Heart right ventricle (tissue), 16 donors: ENCODE measurements around the gene FILIP1L. TPM values are rescaled to one million over a fixed set of nuclear protein-coding genes. Genes with fewer than 3 reads are reported as not detected.

ENCODE experiments used
- ATAC-seq, 8 donors: fragments of 200-7000 bp; cut with Tn5 transposase; one replicate each; pipeline ENCODE4 v1.9.1; 2020; ENCODE audit warnings: mild to moderate bottlenecking in 8 of 8, moderate library complexity in 8 of 8, moderate number of reproducible peaks in 1 of 8
- DNase-seq, 2 donors: peaks; one replicate each; pipeline ENCODE4 v3.0.0-alpha.2; 2020
- H3K27ac ChIP-seq, 10 donors: fragments of 200-600 bp; sonication (generic) in 2 of 10; one replicate each; pipeline versions ENCODE4 v1.5.0 to v1.8.0; 2020 to 2022; ENCODE audit warnings: mild to moderate bottlenecking in 3 of 10
- H3K27me3 ChIP-seq, 7 donors: fragments of 200-600 bp; one replicate each; pipeline ENCODE4 v1.8.0; 2021 to 2022; ENCODE audit warnings: mild to moderate bottlenecking in 2 of 7
- H3K36me3 ChIP-seq, 9 donors: fragments of 200-600 bp; sonication (generic) in 1 of 9; one replicate each; pipeline versions ENCODE4 v1.5.0 to v1.8.0; 2020 to 2022; ENCODE audit warnings: mild to moderate bottlenecking in 2 of 9
- H3K4me1 ChIP-seq, 9 donors: fragments of 200-600 bp; sonication (generic) in 1 of 9; one replicate each; pipeline versions ENCODE4 v1.5.0 to v1.8.0; 2020 to 2022; ENCODE audit warnings: mild to moderate bottlenecking in 4 of 9
- H3K4me3 ChIP-seq, 10 donors: fragments of 200-600 bp; sonication (generic) in 2 of 10; one replicate each; pipeline versions ENCODE4 v1.5.0 to v1.8.0; 2020 to 2022; ENCODE audit warnings: mild to moderate bottlenecking in 7 of 10, moderate library complexity in 2 of 10
- H3K9me3 ChIP-seq, 11 donors: fragments of 200-600 bp in 10 of 11; sonication (generic) in 2 of 11; one replicate each; pipeline versions ENCODE4 v1.5.0 to v1.8.0; 2013 to 2022; ENCODE audit warnings: mild to moderate bottlenecking in 2 of 11, control low read depth in 1 of 11, moderate library complexity in 1 of 11
- CTCF ChIP-seq, 9 donors: fragments of 200-600 bp; sonication (generic) in 2 of 9; IDR thresholded peaks; one replicate each; pipeline versions ENCODE4 v1.5.0 to v1.8.0; 2021 to 2022; ENCODE audit warnings: antibody characterized with exemption in 9 of 9, mild to moderate bottlenecking in 5 of 9, moderate library complexity in 1 of 9
- WGBS, 2 donors: extraction: QIAGEN DNeasy Blood & Tissue Kit; methylation state at CpG; one replicate each; pipeline ENCODE4 v1.1.7; 2013; ENCODE audit warnings: inconsistent platforms in 1 of 2; 5-methylcytosine and 5-hydroxymethylcytosine counted together
- intact Hi-C, 10 donors: fragments of 100-400 bp; cut with DNase I; formaldehyde crosslinking; loops; one replicate each; pipeline versions ENCODE4 v1.11.1 to v1.14.2; 2022
- polyA plus RNA-seq, 2 donors: library from polyadenylated mRNA; stranded (reverse); fragments of 200-250 nt; gene quantifications; one replicate each; pipeline ENCODE4 v1.2.3, GENCODE V29; 2013
- total RNA-seq, 10 donors: library from RNA; stranded (reverse); fragmentation: NEBNext Ultra II Directional in 3 of 10; extraction: Animal tissue kit (Norgen Biotek cat#: 25700) in 3 of 10; gene quantifications; one replicate each; pipeline versions ENCODE4 v1.2.1 to v1.2.4, GENCODE V29; 2021 to 2023
- donor health status: Arrhythmogenic right ventricular cardiomyopathy.
- donor health status: ischemic (EF 13 %, LVEDD 7.1; RV severe dilation, severe dysfunction).
- donor health status: healthy with polysubstance abuse.
- donor health status: DM: no; HTN: yes; CAD: no.
- donor health status: DM: no; HTN: no; CAD: no.
- donor health status: ischemic (EF 25% LVEDD 6.9; RV normal size, moderate dysfunction).
- donor health status: ischemic (EF 25% LVEDD 5.7; RV mildly dilated, moderate dysfunction).
- donor health status: healthy.
- donor health status: DM: yes; HTN: yes; CAD: no.
- donor health status: Ischemic cardiomyopathy.
- donor health status: ischemic (EF 35%, LVEDD 5.7; RV mildly dilated, moderate dysfunction).
- donor health status: nonischemic (EF 11% LVEDD 7.7; RV severe dilation, severe dysfunction).
- donor health status: DM: yes; HTN: yes; CAD: no.
- donor health status: PGD.
- donor health status: ischemic (EF 29% LVEDD 5.4; RV normal size, mild dysfunction).
- donor health status: nonischemic (EF 23%, LVEDD 6.1; RV moderate dilation, normal function).

Gene FILIP1L
- total and polyA plus RNA-seq, 12 donors = 15.9 to 134 (median 64.3) TPM

DNA sequence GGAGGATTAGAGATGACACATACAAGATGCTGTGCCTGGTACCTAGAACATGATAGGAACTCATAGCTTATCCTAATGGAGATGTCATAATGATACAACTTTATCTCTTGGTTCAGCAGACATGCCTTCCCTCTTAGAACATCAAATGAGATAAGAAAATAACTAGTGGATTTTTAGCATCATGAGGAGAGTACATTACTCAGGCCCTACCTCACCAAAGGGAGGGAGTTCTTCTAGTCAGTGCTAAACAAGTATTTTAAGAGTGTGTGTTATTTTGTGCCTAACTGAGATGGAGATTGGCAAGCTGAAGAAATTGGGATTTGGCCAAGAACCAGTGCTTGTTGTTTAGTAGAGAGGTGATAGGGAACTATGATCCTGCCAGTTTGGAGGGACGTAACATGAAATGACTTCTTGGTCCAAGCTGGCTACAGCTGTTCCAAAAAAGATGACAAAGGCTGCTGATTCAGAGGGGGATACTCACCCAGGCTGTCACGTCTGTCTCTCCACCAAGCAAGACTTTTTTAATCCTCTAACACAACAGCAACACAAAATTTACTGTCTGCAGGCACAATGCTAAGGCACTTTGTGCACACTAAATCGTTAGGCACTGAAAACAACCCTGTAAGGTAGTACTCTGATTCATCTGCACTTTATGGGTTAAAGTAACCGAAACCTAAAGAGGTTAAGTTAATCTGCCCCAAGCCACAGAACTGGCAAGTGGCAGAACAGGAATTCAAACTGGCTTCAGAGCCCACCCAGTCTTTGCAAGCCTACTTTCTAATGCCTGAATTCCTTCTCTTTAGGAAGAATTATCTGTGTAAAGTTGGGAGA is 170.2 kb downstream of the FILIP1L start:
- Histone ChIP-seq H3K36me3 (no peaks in the 10 kb centered on the region), H3K27me3 (no peaks in the 10 kb centered on the region), H3K4me3 (no peak overlapping the region), H3K27ac (peak overlapping the region in 5 of 10 donors; percentile 1 to 76 (median 23)), H3K9me3 (no peaks in the 10 kb centered on the region), H3K4me1 (peaks cover 9 to 65% (median 50%) of the 10 kb centered on the region in 9 donors)
- DNase-seq (peak in 1 of 2 donors; percentile 33), ATAC-seq (peak in 7 of 8 donors; percentile 25 to 84 (median 67))
- TF ChIP-seq CTCF (IDR thresholded peaks at IDR 0.05) = no peak
- intact Hi-C loops = loop anchor here in 1 of 10 donors (10.0 kb wide), 1 partner anchor 91 kb away; no protein-coding TSS in a partner anchor
- WGBS, 2 donors = 53 to 61% methylated on average over 4 of the region's 4 CpGs

DNA sequence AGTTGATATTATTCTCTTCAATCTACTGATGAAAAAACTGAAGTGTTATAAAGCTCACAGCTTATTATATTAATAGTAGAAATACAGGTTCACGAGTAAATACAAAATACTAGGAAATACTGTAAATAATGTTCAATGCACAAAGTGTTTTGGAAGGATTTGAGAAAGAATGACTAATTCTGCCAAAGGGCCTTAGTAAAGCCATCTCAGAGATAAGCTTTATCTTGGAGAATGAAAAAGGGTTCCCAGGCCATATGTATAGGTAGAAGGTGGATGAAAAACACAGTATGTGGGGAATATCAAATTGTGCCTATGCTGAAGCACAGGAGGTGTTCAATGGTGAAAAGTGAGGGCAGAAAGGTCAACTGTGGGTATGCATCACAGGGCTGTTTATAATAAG is 173.1 kb downstream of the FILIP1L start:
- Histone ChIP-seq H3K27ac (no peak overlapping the region), H3K9me3 (no peaks in the 10 kb centered on the region), H3K36me3 (no peaks in the 10 kb centered on the region), H3K4me1 (peaks cover 9 to 59% (median 52%) of the 10 kb centered on the region in 9 donors), H3K27me3 (no peaks in the 10 kb centered on the region), H3K4me3 (no peak overlapping the region)
- 90 to 92% methylated on average over 1 of the region's 1 CpG for WGBS, 2 donors
- intact Hi-C loops = loop anchor here in 1 of 10 donors (10.0 kb wide), 1 partner anchor 94 kb away; no protein-coding TSS in a partner anchor
- TF ChIP-seq CTCF (IDR thresholded peaks at IDR 0.05) = no peak
- DNase-seq (no peak), ATAC-seq (no peak)

GRCh38 chr3:99940350-99940749 is 174.0 kb downstream of the FILIP1L start:
- ATAC-seq (no peak), DNase-seq (no peak)
- intact Hi-C loops = loop anchor here in 1 of 10 donors (10.0 kb wide), 1 partner anchor 94 kb away; no protein-coding TSS in a partner anchor
- no peak overlapping the region for H3K4me3 ChIP-seq
- no peak for TF ChIP-seq CTCF (IDR thresholded peaks at IDR 0.05)
- no peaks in the 10 kb centered on the region for H3K9me3 ChIP-seq
- H3K27me3 ChIP-seq = no peaks in the 10 kb centered on the region
- peak overlapping the region in 7 of 10 donors; percentile 10 to 70 (median 34) for H3K27ac ChIP-seq
- no peaks in the 10 kb centered on the region for H3K36me3 ChIP-seq
- 76 to 80% methylated on average over 2 of the region's 2 CpGs for WGBS, 2 donors
- peaks cover 6 to 59% (median 52%) of the 10 kb centered on the region in 9 donors for H3K4me1 ChIP-seq

DNA sequence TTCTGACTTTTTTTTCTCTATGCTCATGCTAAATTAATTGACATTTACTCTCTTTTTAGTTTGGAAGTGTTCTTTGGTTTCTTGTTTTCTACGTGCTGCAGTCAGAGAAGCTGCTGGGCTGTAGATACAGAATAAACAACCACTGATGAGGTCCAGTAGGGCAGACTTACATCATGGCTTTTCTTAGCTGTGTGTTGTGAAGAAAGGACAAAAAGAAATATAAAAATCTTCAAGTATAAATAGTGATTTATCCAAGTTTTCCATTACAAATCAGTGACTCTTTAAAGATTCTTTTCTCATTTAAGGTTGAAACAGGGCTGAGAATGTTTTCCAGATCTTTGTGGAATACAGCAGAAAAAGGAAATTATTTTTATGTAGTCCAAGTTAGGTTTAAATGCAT is 174.4 kb downstream of the FILIP1L start:
- WGBS, 2 donors = 77 to 81% methylated on average over 1 of the region's 1 CpG

More for the DNA sequence above, 174.4 kb downstream of the FILIP1L start:
- peak overlapping the region in 8 of 10 donors; percentile 2 to 70 (median 38) for H3K27ac ChIP-seq
- DNase-seq = no peak
- H3K27me3 ChIP-seq = no peaks in the 10 kb centered on the region
- peak in 3 of 8 donors; percentile 42 to 55 (median 54) for ATAC-seq
- intact Hi-C loops = loop anchor here in 5 of 10 donors (5.0 to 10.0 kb wide), 6 partner anchors 65 to 315 kb away; no protein-coding TSS in a partner anchor
- H3K36me3 ChIP-seq = no peaks in the 10 kb centered on the region
- H3K9me3 ChIP-seq = no peaks in the 10 kb centered on the region
- H3K4me3 ChIP-seq = no peak overlapping the region
- TF ChIP-seq CTCF (IDR thresholded peaks at IDR 0.05) = no peak
- peaks cover 5 to 59% (median 52%) of the 10 kb centered on the region in 9 donors for H3K4me1 ChIP-seq
